Measurements from ENCODE around the gene LHFPL2. TPM values are rescaled to one million over a fixed set of nuclear protein-coding genes. Genes with fewer than 3 reads are reported as not detected.

The LHFPL2 gene
- total RNA-seq, 2 donors from 2014 or later: 13.7 to 40.4 TPM

- H3K36me3 ChIP-seq: no peaks in the 10 kb centered on the region
- WGBS: 86% methylated on average over 1 of the region's 1 CpG
- H3K4me3 ChIP-seq: no peak overlapping the region
- H3K4me1 ChIP-seq (replicated peaks): no peaks in the 10 kb centered on the region
- intact Hi-C loops (cut with DNase I): no loop called here
- H3K27ac ChIP-seq: no peak overlapping the region
- no peak for DNase-seq (ENCODE audit: low spot score)
- H3K27me3 ChIP-seq (replicated peaks; ENCODE audit: insufficient read depth): no peaks in the 10 kb centered on the region
- no peaks in the 10 kb centered on the region for H3K9me3 ChIP-seq
- TF ChIP-seq POLR2A (IDR thresholded peaks at IDR 0.05): no peak
- no peak for TF ChIP-seq CTCF (IDR thresholded peaks at IDR 0.05)
- TF ChIP-seq POLR2AphosphoS5 (IDR thresholded peaks at IDR 0.05): no peak
These were observed 44.9 kb downstream of the LHFPL2 start for GRCh38 chr5:78603636-78604175.

GRCh38 chr5:78602400-78602799 is 46.2 kb downstream of the LHFPL2 start:
- H3K9me3 ChIP-seq: no peaks in the 10 kb centered on the region
- 59% methylated on average over 2 of the region's 2 CpGs for WGBS
- no peaks in the 10 kb centered on the region for H3K27me3 ChIP-seq (replicated peaks; ENCODE audit: insufficient read depth)
- intact Hi-C loops (cut with DNase I): no loop called here
- no peaks in the 10 kb centered on the region for H3K4me1 ChIP-seq (replicated peaks)
- no peak overlapping the region for H3K4me3 ChIP-seq
- no peak overlapping the region for H3K27ac ChIP-seq
- DNase-seq (ENCODE audit: low spot score): no peak
- no peak for TF ChIP-seq CTCF (IDR thresholded peaks at IDR 0.05)
- TF ChIP-seq POLR2AphosphoS5 (IDR thresholded peaks at IDR 0.05): no peak
- no peak for TF ChIP-seq POLR2A (IDR thresholded peaks at IDR 0.05)
- no peaks in the 10 kb centered on the region for H3K36me3 ChIP-seq

- 74% methylated on average over 3 of the region's 3 CpGs for WGBS
- intact Hi-C loops (cut with DNase I): no loop called here
These were observed 46.8 kb downstream of the LHFPL2 start for GRCh38 chr5:78601559-78602314.

GRCh38 chr5:78600687-78601414 is 47.7 kb downstream of the LHFPL2 start:
- 50% methylated on average over 5 of the region's 5 CpGs for WGBS
- DNase-seq (ENCODE audit: low spot score): no peak
- Histone ChIP-seq H3K4me3 (no peak overlapping the region), H3K4me1 (replicated peaks) (no peaks in the 10 kb centered on the region), H3K9me3 (no peaks in the 10 kb centered on the region), H3K36me3 (no peaks in the 10 kb centered on the region), H3K27ac (peak overlapping the region in 1 of 2 donors; percentile 24), H3K27me3 (replicated peaks; ENCODE audit: insufficient read depth) (no peaks in the 10 kb centered on the region)
- TF ChIP-seq CTCF (IDR thresholded peaks at IDR 0.05) (no peak), POLR2A (IDR thresholded peaks at IDR 0.05) (no peak), POLR2AphosphoS5 (IDR thresholded peaks at IDR 0.05) (no peak)
- intact Hi-C loops (cut with DNase I): no loop called here

More at GRCh38 chr5:78601559-78602314, 46.8 kb downstream of the LHFPL2 start:
- TF ChIP-seq CTCF (IDR thresholded peaks at IDR 0.05): no peak
- TF ChIP-seq POLR2AphosphoS5 (IDR thresholded peaks at IDR 0.05): no peak
- no peak for TF ChIP-seq POLR2A (IDR thresholded peaks at IDR 0.05)
- Histone ChIP-seq H3K27ac (peak overlapping the region in 1 of 2 donors; percentile 24), H3K27me3 (replicated peaks; ENCODE audit: insufficient read depth) (no peaks in the 10 kb centered on the region), H3K9me3 (no peaks in the 10 kb centered on the region), H3K4me3 (no peak overlapping the region), H3K4me1 (replicated peaks) (no peaks in the 10 kb centered on the region), H3K36me3 (no peaks in the 10 kb centered on the region)
- DNase-seq (ENCODE audit: low spot score): no peak

Data from prostate gland (tissue), 2 donors.